PC-3 (cell line): ENCODE data around the gene ZBTB46. TPM values are rescaled to one million over a fixed set of nuclear protein-coding genes. Genes with fewer than 3 reads are reported as not detected.

ENCODE experiments used
- ATAC-seq: fragments of 200-7000 bp; cut with Tn5 transposase; 2 replicates; pipeline ENCODE4 v1.9.1; 2020; ENCODE audit warnings: mild to moderate bottlenecking, moderate library complexity
- BruUV-seq: library from RNA; stranded (reverse); fragments of 400-500 nt; replicated peaks from 2 replicates; lab custom pipeline; 2021; lab: Mats Ljungman, UMichigan
- CTCF ChIA-PET: fragments of 300-600 bp; sonication (Branson Sonifier 250); formaldehyde crosslinking; loops from one replicate; lab custom pipeline; 2022; ENCODE audit warnings: antibody characterized with exemption; lab: Charles Lee
- POLR2A ChIA-PET: fragments of 300-600 bp; sonication (Branson Sonifier 250); formaldehyde crosslinking; loops from one replicate; lab custom pipeline; 2022; ENCODE audit warnings: antibody characterized with exemption; ENCODE audit not compliant: unreplicated experiment; lab: Charles Lee
- DNase-seq: peaks from one replicate; pipeline ENCODE4 v3.0.0-alpha.2; 2015
- H2AFZ ChIP-seq: fragments of 300-600 bp; sonication (generic); 2 replicates; pipeline ENCODE4 v1.6.0; 2016; ENCODE audit warnings: antibody characterized with exemption, low read length
- H3F3A ChIP-seq: fragments of 300-600 bp; sonication (generic); one replicate; pipeline ENCODE4 v1.6.0; 2017; ENCODE audit warnings: antibody characterized with exemption, low read length, control low read depth, mild to moderate bottlenecking; ENCODE audit not compliant: unreplicated experiment
- H3K27ac ChIP-seq: fragments of 300-600 bp; sonication (generic); 2 replicates; pipeline ENCODE4 v1.5.1; 2016; ENCODE audit warnings: mild to moderate bottlenecking, low read length
- H3K27me3 ChIP-seq: fragments of 300-600 bp; sonication (generic); 2 replicates; pipeline ENCODE4 v1.6.1; 2016; ENCODE audit warnings: low read length, mixed read lengths
- H3K36me3 ChIP-seq: fragments of 300-600 bp; sonication (generic); 2 replicates; pipeline ENCODE4 v1.6.1; 2016; ENCODE audit warnings: low read depth, mixed run types, low read length, mixed read lengths
- H3K4me1 ChIP-seq: fragments of 300-600 bp; sonication (generic); 2 replicates; pipeline ENCODE4 v1.5.1; 2016; ENCODE audit warnings: low read length; ENCODE audit not compliant: insufficient read depth
- H3K4me2 ChIP-seq: fragments of 300-600 bp; sonication (generic); 2 replicates; pipeline ENCODE4 v1.6.0; 2016; ENCODE audit warnings: low read length
- H3K4me3 ChIP-seq: fragments of 300-600 bp; sonication (generic); 2 replicates; pipeline ENCODE4 v1.5.1; 2016; ENCODE audit warnings: mild to moderate bottlenecking, low read length, mixed read lengths
- H3K79me2 ChIP-seq: fragments of 300-600 bp; sonication (generic); 2 replicates; pipeline ENCODE4 v1.6.1; 2017; ENCODE audit warnings: low read length, mixed read lengths
- H3K9ac ChIP-seq: fragments of 300-600 bp; sonication (generic); 2 replicates; pipeline ENCODE4 v1.6.0; 2016; ENCODE audit warnings: mild to moderate bottlenecking, low read length
- H3K9me2 ChIP-seq: fragments of 300-600 bp; sonication (generic); replicated peaks from 2 replicates; pipeline ENCODE4 v1.6.1; 2016; ENCODE audit warnings: mixed run types, low read length, mixed read lengths
- H3K9me3 ChIP-seq: fragments of 300-600 bp; sonication (generic); 2 replicates; pipeline ENCODE4 v1.6.1; 2016; ENCODE audit warnings: low read length, mixed read lengths
- H4K20me1 ChIP-seq: fragments of 300-600 bp; sonication (generic); 2 replicates; pipeline ENCODE4 v1.6.1; 2016; ENCODE audit warnings: low read length, mixed read lengths
- EZH2 ChIP-seq: fragments of 300-600 bp; sonication (generic); IDR thresholded peaks from one replicate; pipeline ENCODE4 v1.6.1; 2017; ENCODE audit warnings: antibody characterized with exemption, mild to moderate bottlenecking, low read length; ENCODE audit not compliant: unreplicated experiment
- EZH2phosphoT487 ChIP-seq: fragments of 300-600 bp; sonication (generic); IDR thresholded peaks from 2 replicates; pipeline ENCODE4 v1.6.1; 2018; ENCODE audit warnings: mild to moderate bottlenecking, antibody characterized with exemption, low read length, borderline replicate concordance
- intact Hi-C: fragments of 100-400 bp; cut with micrococcal nuclease; formaldehyde crosslinking; loops from 2 replicates; pipeline ENCODE4 v1.9.0; 2023
- total RNA-seq: library from RNA; depleted of rRNA; stranded (reverse); fragments of >200 nt; gene quantifications from 2 replicates; pipeline ENCODE4 v1.2.3, GENCODE V29; 2014
- TF ChIP-seq, protein P1 (sequence below): fragments of 300-600 bp; sonication (generic); conservative IDR thresholded peaks from 2 replicates; pipeline ENCODE4 v1.5.1; 2017; ENCODE audit warnings: antibody characterized with exemption, low read depth, mild to moderate bottlenecking, low read length

ZBTB46 gene
- total RNA-seq, 1 experiment from 2014 or later, result 7.3 TPM

GRCh38 chr20:63829945-63830835 lies 874 bp downstream of the ZBTB46 start:
- CTCF ChIA-PET, result no interaction called here
- Histone ChIP-seq H3K4me1 (peaks cover 13% of the 10 kb centered on the region; the same call in 1 of the 2 replicates), H4K20me1 (no peaks in the 10 kb centered on the region), H3K9ac (no peak overlapping the region), H2AFZ (no peak overlapping the region), H3K4me2 (peak overlapping the region; percentile 57), H3F3A (no peaks in the 10 kb centered on the region), H3K27ac (no peak overlapping the region), H3K36me3 (no peaks in the 10 kb centered on the region), H3K27me3 (no peaks in the 10 kb centered on the region), H3K9me2 (no peaks in the 10 kb centered on the region), H3K9me3 (no peaks in the 10 kb centered on the region), H3K79me2 (no peaks in the 10 kb centered on the region), H3K4me3 (peak overlapping the region; percentile 58; the same call in 1 of the 2 replicates)
- no peak for DNase-seq
- POLR2A ChIA-PET, result no interaction called here
- TF ChIP-seq EZH2phosphoT487 (no peak), EZH2 (no peak)
- TF ChIP-seq, protein P1, sequence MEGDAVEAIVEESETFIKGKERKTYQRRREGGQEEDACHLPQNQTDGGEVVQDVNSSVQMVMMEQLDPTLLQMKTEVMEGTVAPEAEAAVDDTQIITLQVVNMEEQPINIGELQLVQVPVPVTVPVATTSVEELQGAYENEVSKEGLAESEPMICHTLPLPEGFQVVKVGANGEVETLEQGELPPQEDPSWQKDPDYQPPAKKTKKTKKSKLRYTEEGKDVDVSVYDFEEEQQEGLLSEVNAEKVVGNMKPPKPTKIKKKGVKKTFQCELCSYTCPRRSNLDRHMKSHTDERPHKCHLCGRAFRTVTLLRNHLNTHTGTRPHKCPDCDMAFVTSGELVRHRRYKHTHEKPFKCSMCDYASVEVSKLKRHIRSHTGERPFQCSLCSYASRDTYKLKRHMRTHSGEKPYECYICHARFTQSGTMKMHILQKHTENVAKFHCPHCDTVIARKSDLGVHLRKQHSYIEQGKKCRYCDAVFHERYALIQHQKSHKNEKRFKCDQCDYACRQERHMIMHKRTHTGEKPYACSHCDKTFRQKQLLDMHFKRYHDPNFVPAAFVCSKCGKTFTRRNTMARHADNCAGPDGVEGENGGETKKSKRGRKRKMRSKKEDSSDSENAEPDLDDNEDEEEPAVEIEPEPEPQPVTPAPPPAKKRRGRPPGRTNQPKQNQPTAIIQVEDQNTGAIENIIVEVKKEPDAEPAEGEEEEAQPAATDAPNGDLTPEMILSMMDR, result no peak
- ATAC-seq, result no peak
- BruUV-seq, result no TSS peak
- intact Hi-C loops, result no loop called here

- Histone ChIP-seq H3K36me3 (no peaks in the 10 kb centered on the region), H3K79me2 (no peaks in the 10 kb centered on the region), H3K9me3 (no peaks in the 10 kb centered on the region), H3K27ac (no peak overlapping the region), H3F3A (no peaks in the 10 kb centered on the region), H2AFZ (no peak overlapping the region), H3K9me2 (no peaks in the 10 kb centered on the region), H3K4me3 (no peak overlapping the region), H3K4me1 (peaks cover 11% of the 10 kb centered on the region; the same call in 1 of the 2 replicates), H3K27me3 (no peaks in the 10 kb centered on the region), H4K20me1 (no peaks in the 10 kb centered on the region), H3K4me2 (peak overlapping the region; percentile 1), H3K9ac (no peak overlapping the region)
- DNase-seq (no peak), ATAC-seq (no peak)
- TSS peak; percentile 72 for BruUV-seq
- no peak for TF ChIP-seq EZH2phosphoT487
- no peak for TF ChIP-seq EZH2
- TF ChIP-seq, protein P1, result no peak
- CTCF ChIA-PET, result interaction anchor here (0.6 kb wide), 1 partner anchor 1278 kb away, joined by 4 read pairs; no protein-coding TSS in a partner anchor
- POLR2A ChIA-PET, result no interaction called here
- intact Hi-C loops, result no loop called here
Measured at GRCh38 chr20:63829603-63829944, 1.5 kb downstream of the ZBTB46 start.

DNA sequence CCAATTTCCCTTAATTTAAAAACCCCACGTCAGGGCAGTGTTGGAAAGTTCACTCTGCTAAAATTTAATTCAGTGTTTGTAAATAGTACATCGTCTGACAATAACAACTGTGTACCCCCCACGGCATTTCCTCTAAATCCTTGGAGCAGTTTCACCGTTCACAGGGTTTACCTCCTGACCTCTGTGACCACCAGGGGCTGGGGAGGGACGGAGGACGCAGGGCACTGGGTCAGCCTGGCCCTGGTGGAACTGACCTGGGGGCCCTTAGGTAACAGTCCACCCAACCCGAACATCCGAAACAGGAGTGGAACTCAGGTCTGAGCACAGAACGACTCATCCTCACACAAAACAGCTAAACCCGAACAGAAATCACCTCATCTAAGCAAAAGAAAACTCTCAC lies 2.1 kb downstream of the ZBTB46 start:
- Histone ChIP-seq H3F3A (no peaks in the 10 kb centered on the region), H3K79me2 (no peaks in the 10 kb centered on the region), H3K4me1 (peaks cover 7% of the 10 kb centered on the region; the same call in 1 of the 2 replicates), H3K9me2 (no peaks in the 10 kb centered on the region), H3K9me3 (no peaks in the 10 kb centered on the region), H3K27ac (no peak overlapping the region), H3K36me3 (no peaks in the 10 kb centered on the region), H3K4me2 (peak overlapping the region; percentile 1; the same call in 1 of the 2 replicates), H2AFZ (no peak overlapping the region), H4K20me1 (no peaks in the 10 kb centered on the region), H3K9ac (no peak overlapping the region), H3K27me3 (no peaks in the 10 kb centered on the region), H3K4me3 (no peak overlapping the region)
- ChIA-PET POLR2A (no interaction called here), CTCF (interaction anchor here (0.6 kb wide), 1 partner anchor 1277 kb away, joined by 4 read pairs; no protein-coding TSS in a partner anchor)
- no TSS peak for BruUV-seq
- TF ChIP-seq EZH2phosphoT487, result no peak
- TF ChIP-seq, protein P1, result no peak
- TF ChIP-seq EZH2, result no peak
- no peak for ATAC-seq
- intact Hi-C loops, result no loop called here
- DNase-seq, result no peak
